Endothelial cell of umbilical vein (primary cell): ENCODE results near the gene EML1. TPM values are rescaled to one million over a fixed set of nuclear protein-coding genes. Genes with fewer than 3 reads are reported as not detected.

Experiments
- BruUV-seq: library from RNA; stranded (reverse); fragments of 400-500 nt; replicated peaks from 2 replicates; lab custom pipeline; 2021; lab: Mats Ljungman, UMichigan
- CTCF ChIA-PET: fragments of 300-600, 350-600 bp; sonication (Branson Sonifier 250); formaldehyde crosslinking; loops from one replicate; lab custom pipeline; 2021; ENCODE audit warnings: antibody characterized with exemption, inconsistent platforms; lab: Charles Lee
- POLR2A ChIA-PET: fragments of 300-600, 350-600 bp; sonication (Branson Sonifier 250); formaldehyde crosslinking; loops from one replicate; lab custom pipeline; 2021; ENCODE audit warnings: antibody characterized with exemption, inconsistent platforms; lab: Charles Lee
- DNase-seq: peaks from one replicate; pipeline ENCODE4 v3.0.0-alpha.2; 2011; ENCODE audit warnings: low read depth, low spot score
- FAIRE-seq: peaks from 2 replicates; lab custom pipeline; 2011; peaks lifted over from hg19 to GRCh38; lab: Jason Lieb, UNC
- H2AFZ ChIP-seq: 2 replicates; pipeline ENCODE4 v1.6.0; 2012; ENCODE audit warnings: low read depth, low read length, control low read depth, inconsistent platforms
- H3K27ac ChIP-seq: 2 replicates; pipeline ENCODE4 v1.5.1; 2011; ENCODE audit warnings: low read depth, mild to moderate bottlenecking, control low read depth, low read length, moderate library complexity; ENCODE audit not compliant: insufficient read depth
- H3K27me3 ChIP-seq, 2 experiments: 2 replicates each; pipeline versions ENCODE4 v1.6.0 to v1.6.1; 2011; ENCODE audit warnings: low read length in 2 of 2, mixed read lengths in 1 of 2; ENCODE audit not compliant: control insufficient read depth in 2 of 2, insufficient read depth in 2 of 2
- H3K36me3 ChIP-seq, 2 experiments: 2 replicates in 1 of 2; 3 replicates in 1 of 2; pipeline ENCODE4 v1.5.1; 2011; ENCODE audit warnings: low read length in 2 of 2, mild to moderate bottlenecking in 1 of 2, moderate library complexity in 1 of 2; ENCODE audit not compliant: control insufficient read depth in 2 of 2, insufficient read depth in 2 of 2; ENCODE audit errors: extremely low read depth in 1 of 2
- H3K4me1 ChIP-seq: 3 replicates; pipeline ENCODE4 v1.5.1; 2011; ENCODE audit warnings: mild to moderate bottlenecking, low read length; ENCODE audit not compliant: control insufficient read depth, insufficient read depth; ENCODE audit errors: extremely low read depth
- H3K4me2 ChIP-seq: 2 replicates; pipeline ENCODE4 v1.6.1; 2011; ENCODE audit warnings: low read length, control low read depth, mixed read lengths; ENCODE audit not compliant: insufficient read depth
- H3K4me3 ChIP-seq, 3 experiments: fragments of 200-600 bp in 1 of 3; sonication (generic), shearing (Covaris generic) in 1 of 3; replicated peaks in 1 of 3; 2 replicates each; pipeline ENCODE4 v1.5.1; 2011 to 2016; ENCODE audit warnings: control low read depth in 3 of 3, low read length in 3 of 3, mild to moderate bottlenecking in 2 of 3, inconsistent platforms in 1 of 3, low read depth in 1 of 3, moderate library complexity in 1 of 3; ENCODE audit not compliant: insufficient read depth in 1 of 3
- H3K79me2 ChIP-seq: 2 replicates; pipeline ENCODE4 v1.6.0; 2012; ENCODE audit warnings: low read length, inconsistent platforms; ENCODE audit not compliant: control insufficient read depth, insufficient read depth
- H3K9ac ChIP-seq: replicated peaks from 2 replicates; pipeline ENCODE3; 2011; ENCODE audit warnings: low read length, control low read depth; ENCODE audit not compliant: insufficient read depth; ENCODE audit errors: extremely low read depth
- H3K9me1 ChIP-seq: replicated peaks from 3 replicates; pipeline ENCODE4 v1.6.0; 2011; ENCODE audit warnings: mild to moderate bottlenecking, low read length; ENCODE audit not compliant: control insufficient read depth, insufficient read depth; ENCODE audit errors: extremely low read depth
- H3K9me3 ChIP-seq: replicated peaks from 2 replicates; pipeline ENCODE4 v1.5.1; 2012; ENCODE audit warnings: low read length, inconsistent platforms; ENCODE audit not compliant: control insufficient read depth, insufficient read depth
- H4K20me1 ChIP-seq: replicated peaks from 2 replicates; pipeline ENCODE3; 2011; ENCODE audit warnings: mild to moderate bottlenecking, low read length; ENCODE audit not compliant: control insufficient read depth, insufficient read depth; ENCODE audit errors: extremely low read depth
- EZH2 ChIP-seq: IDR thresholded peaks from 2 replicates; pipeline ENCODE4 v1.6.1; 2012; ENCODE audit warnings: borderline replicate concordance, low read depth, mild to moderate bottlenecking, moderate library complexity, low read length, inconsistent platforms; ENCODE audit not compliant: severe bottlenecking
- FOS ChIP-seq: IDR thresholded peaks from 2 replicates; pipeline ENCODE4 v1.6.1; 2011; ENCODE audit warnings: mild to moderate bottlenecking, low read length, moderate library complexity, borderline replicate concordance; ENCODE audit not compliant: insufficient read depth
- GATA2 ChIP-seq: IDR thresholded peaks from 2 replicates; pipeline ENCODE4 v1.7.0; 2011; ENCODE audit warnings: low read depth, mild to moderate bottlenecking, moderate library complexity, mixed read lengths, low read length; ENCODE audit not compliant: insufficient read length, insufficient read depth
- JUN ChIP-seq: IDR thresholded peaks from 2 replicates; pipeline ENCODE4 v1.6.1; 2011; ENCODE audit warnings: borderline replicate concordance, low read depth; ENCODE audit not compliant: insufficient read length, insufficient read depth
- MYC ChIP-seq: IDR thresholded peaks from one replicate; pipeline ENCODE4 v1.6.1; 2011; ENCODE audit warnings: mild to moderate bottlenecking, low read depth, low read length
- POLR2A ChIP-seq: IDR thresholded peaks from 2 replicates; pipeline ENCODE4 v1.6.1; 2012; ENCODE audit warnings: low read depth, mild to moderate bottlenecking, control low read depth, low read length
- POLR2AphosphoS5 ChIP-seq: IDR thresholded peaks from 2 replicates; pipeline ENCODE4 v1.6.1; 2012; ENCODE audit warnings: low read depth, mild to moderate bottlenecking, control low read depth, low read length, moderate library complexity; ENCODE audit not compliant: insufficient read depth
- dilution Hi-C: fragments of 300-500 bp; cut with MboI; formaldehyde crosslinking; loops from one replicate; pipeline ENCODE4 v1.15.0; 2019; ENCODE audit warnings: low sequenced_read_pairs; ENCODE audit not compliant: extremely low pct_ligation_motif_present
- intact Hi-C: fragments of 100-400 bp; cut with micrococcal nuclease; formaldehyde crosslinking; loops from one replicate; pipeline ENCODE4 v1.10.0; 2022
- polyA plus RNA-seq, 4 experiments: library from polyadenylated mRNA; depleted of rRNA in 3 of 4; stranded (reverse) in 3 of 4; unstranded in 1 of 4; fragments of >200 nt; gene quantifications; 2 replicates each; pipeline versions ENCODE4 v1.2.1 to v1.2.3, GENCODE V29; 2011 to 2012; ENCODE audit warnings: missing spikeins in 1 of 4
- total RNA-seq: library from RNA; stranded (reverse); gene quantifications from 2 replicates; pipeline ENCODE4 v1.2.3, GENCODE V29; 2021
- TF ChIP-seq, protein P1 (sequence below): IDR thresholded peaks from 2 replicates; pipeline ENCODE4 v1.6.1; 2011; ENCODE audit not compliant: insufficient read depth, insufficient read length
- TF ChIP-seq, protein P2 (sequence below), 2 donors: IDR thresholded peaks; 1 replicate in 1 of 2; 2 replicates in 1 of 2; pipeline ENCODE4 v1.5.1; 2011; ENCODE audit warnings: low read length in 2 of 2, mild to moderate bottlenecking in 2 of 2, moderate library complexity in 2 of 2, control low read depth in 1 of 2, inconsistent platforms in 1 of 2, low read depth in 1 of 2; ENCODE audit not compliant: insufficient read depth in 1 of 2; ENCODE audit errors: extremely low read depth in 1 of 2

The EML1 gene
- total and polyA plus RNA-seq, 2 donors (not counting 3 experiments of a cell fraction or from before 2014, with no cell fraction given) = 22.9 to 33.0 TPM

DNA sequence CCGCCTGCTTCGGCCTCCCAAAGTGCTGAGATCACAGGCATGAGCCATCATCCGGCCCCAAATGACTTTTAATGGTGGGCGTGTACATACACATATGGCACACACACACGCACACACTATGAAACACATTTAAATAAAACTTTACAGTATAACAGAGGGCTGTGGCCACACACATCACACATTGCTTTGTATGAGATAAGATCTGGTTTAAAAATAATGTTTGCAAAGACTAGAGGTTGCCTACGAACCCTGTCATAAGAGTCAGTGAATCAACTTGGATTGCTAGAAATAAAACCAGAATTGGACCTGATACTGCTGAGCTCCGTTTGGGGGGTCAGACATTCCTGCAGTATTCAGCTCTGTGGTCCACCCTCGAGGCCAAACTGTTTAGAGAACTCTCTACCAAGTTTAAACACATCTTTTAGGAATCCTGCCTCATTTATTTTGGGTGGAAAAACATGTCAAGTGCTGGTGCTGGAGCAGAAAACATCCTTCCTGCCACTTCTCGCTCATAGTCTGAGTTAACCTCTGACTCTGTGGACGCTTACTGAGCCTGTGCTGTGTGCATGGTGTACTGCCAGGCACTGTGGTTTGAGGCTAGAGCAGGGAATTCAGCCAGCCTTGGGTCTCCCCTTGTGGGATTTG is 47.8 kb upstream of the EML1 start:
- Histone ChIP-seq H3K9ac (no peak overlapping the region), H3K36me3 (peaks cover 0 to 3% of the 10 kb centered on the region in 2 experiments), H4K20me1 (no peaks in the 10 kb centered on the region), H2AFZ (peak overlapping the region; percentile 18), H3K9me1 (no peaks in the 10 kb centered on the region), H3K27ac (peak overlapping the region; percentile 63), H3K4me2 (no peak overlapping the region), H3K4me3 (no peak overlapping the region), H3K9me3 (no peaks in the 10 kb centered on the region), H3K4me1 (peaks cover 28% of the 10 kb centered on the region), H3K27me3 (no peaks in the 10 kb centered on the region), H3K79me2 (no peaks in the 10 kb centered on the region)
- ChIA-PET POLR2A (no interaction called here), CTCF (interaction anchor here (0.5 to 1.4 kb wide), 5 partner anchors 10 to 216 kb away, joined by 3 to 7 read pairs (median 3); no protein-coding TSS in a partner anchor)
- BruUV-seq = no TSS peak
- dilution Hi-C loops (no loop called here), intact Hi-C loops (no loop called here)
- TF ChIP-seq POLR2A (no peak), FOS (no peak), MYC (no peak)
- TF ChIP-seq, protein P1, sequence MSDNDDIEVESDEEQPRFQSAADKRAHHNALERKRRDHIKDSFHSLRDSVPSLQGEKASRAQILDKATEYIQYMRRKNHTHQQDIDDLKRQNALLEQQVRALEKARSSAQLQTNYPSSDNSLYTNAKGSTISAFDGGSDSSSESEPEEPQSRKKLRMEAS = no peak
- FAIRE-seq (peak; percentile 78), DNase-seq (peak; percentile 38)

DNA sequence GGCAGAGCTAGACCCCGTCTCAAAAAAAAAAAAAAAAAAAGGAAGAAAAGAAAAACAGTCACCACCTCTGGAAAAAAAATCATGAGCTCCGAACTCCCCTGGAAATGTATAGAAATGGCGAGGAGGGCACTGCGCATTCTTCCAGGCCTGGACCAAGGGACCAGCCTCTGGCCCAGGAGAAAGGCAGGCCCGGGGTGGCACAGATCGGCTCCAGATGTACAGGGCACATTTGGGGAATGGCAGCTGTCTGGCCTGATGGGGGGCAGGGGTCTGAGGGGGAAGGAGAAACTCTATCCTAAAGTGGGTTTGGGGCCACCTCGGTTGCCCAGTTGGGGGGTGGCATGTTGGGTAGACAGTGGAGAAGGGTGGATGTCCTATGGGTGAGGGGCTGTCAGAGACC is 46.0 kb upstream of the EML1 start:
- no peaks in the 10 kb centered on the region for H4K20me1 ChIP-seq
- ChIA-PET CTCF (interaction anchor here (1.1 to 1.4 kb wide), 2 partner anchors 17 to 45 kb away, joined by 3 read pairs; no protein-coding TSS in a partner anchor), POLR2A (no interaction called here)
- H3K27ac ChIP-seq = peak overlapping the region; percentile 63
- no TSS peak for BruUV-seq
- H3K9me1 ChIP-seq = no peaks in the 10 kb centered on the region
- intact Hi-C loops (no loop called here), dilution Hi-C loops (no loop called here)
- H3K36me3 ChIP-seq = no peaks in the 10 kb centered on the region
- TF ChIP-seq POLR2AphosphoS5 (no peak), JUN (no peak), GATA2 (no peak), POLR2A (no peak), MYC (no peak), EZH2 (no peak), FOS (no peak)
- TF ChIP-seq, protein P1 = no peak
- TF ChIP-seq, protein P2, sequence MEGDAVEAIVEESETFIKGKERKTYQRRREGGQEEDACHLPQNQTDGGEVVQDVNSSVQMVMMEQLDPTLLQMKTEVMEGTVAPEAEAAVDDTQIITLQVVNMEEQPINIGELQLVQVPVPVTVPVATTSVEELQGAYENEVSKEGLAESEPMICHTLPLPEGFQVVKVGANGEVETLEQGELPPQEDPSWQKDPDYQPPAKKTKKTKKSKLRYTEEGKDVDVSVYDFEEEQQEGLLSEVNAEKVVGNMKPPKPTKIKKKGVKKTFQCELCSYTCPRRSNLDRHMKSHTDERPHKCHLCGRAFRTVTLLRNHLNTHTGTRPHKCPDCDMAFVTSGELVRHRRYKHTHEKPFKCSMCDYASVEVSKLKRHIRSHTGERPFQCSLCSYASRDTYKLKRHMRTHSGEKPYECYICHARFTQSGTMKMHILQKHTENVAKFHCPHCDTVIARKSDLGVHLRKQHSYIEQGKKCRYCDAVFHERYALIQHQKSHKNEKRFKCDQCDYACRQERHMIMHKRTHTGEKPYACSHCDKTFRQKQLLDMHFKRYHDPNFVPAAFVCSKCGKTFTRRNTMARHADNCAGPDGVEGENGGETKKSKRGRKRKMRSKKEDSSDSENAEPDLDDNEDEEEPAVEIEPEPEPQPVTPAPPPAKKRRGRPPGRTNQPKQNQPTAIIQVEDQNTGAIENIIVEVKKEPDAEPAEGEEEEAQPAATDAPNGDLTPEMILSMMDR (IDR thresholded peaks at IDR 0.05; ENCODE audit: extremely low read depth in 1 of 2, insufficient read depth in 1 of 2, low read depth in 1 of 2, low read length in 2 of 2) = no peak
- FAIRE-seq = no peak
- H3K4me1 ChIP-seq = peaks cover 38% of the 10 kb centered on the region
- H3K9ac ChIP-seq = no peak overlapping the region
- no peak overlapping the region for H3K4me3 ChIP-seq
- H2AFZ ChIP-seq = no peak overlapping the region
- H3K9me3 ChIP-seq = no peaks in the 10 kb centered on the region
- H3K4me2 ChIP-seq = no peak overlapping the region
- no peaks in the 10 kb centered on the region for H3K27me3 ChIP-seq
- DNase-seq = no peak
- no peaks in the 10 kb centered on the region for H3K79me2 ChIP-seq
